HG02763 (cell line): ENCODE results near the gene OR9A4.
"Not testable (repeated sequence)": the region's sequence is repeated elsewhere in the genome, so short reads cannot be mapped to it uniquely, and the experiment has no call there.

Experiments used
- ATAC-seq: cut with Tn5 transposase; IDR thresholded peaks from one replicate; pipeline ENCODE4 v1.9.1; 2021; ENCODE audit warnings: mild to moderate bottlenecking, moderate library complexity; ENCODE audit not compliant: unreplicated experiment

OR9A4 gene

GRCh38 chr7:141916099-141916498, at the start of gene OR9A4:
OR9A4 (plus strand) TSS chr7:141916399; CDS start chr7:141918876, 2,477 bp downstream.
- no peak for ATAC-seq

- no peak for ATAC-seq
Observed at GRCh38 chr7:141866974-141867373, 49.2 kb upstream of the OR9A4 start.

- ATAC-seq, result no peak
Observed at GRCh38 chr7:141872931-141873330, 43.3 kb upstream of the OR9A4 start.

GRCh38 chr7:141874787-141875186, 41.4 kb upstream of the OR9A4 start:
- no peak for ATAC-seq

GRCh38 chr7:141875453-141875852, 40.7 kb upstream of the OR9A4 start:
- no peak for ATAC-seq

GRCh38 chr7:141876371-141876770, 39.8 kb upstream of the OR9A4 start:
- no peak for ATAC-seq

GRCh38 chr7:141877365-141877764, 38.8 kb upstream of the OR9A4 start:
- no peak for ATAC-seq

- ATAC-seq, result no peak
Observed at GRCh38 chr7:141880960-141881359, 35.2 kb upstream of the OR9A4 start.

GRCh38 chr7:141884539-141885225, 31.5 kb upstream of the OR9A4 start:
- ATAC-seq, result no peak

GRCh38 chr7:141889321-141889720, 26.9 kb upstream of the OR9A4 start:
- no peak for ATAC-seq

- no peak for ATAC-seq
Observed at GRCh38 chr7:141891336-141891735, 24.9 kb upstream of the OR9A4 start.

- not testable (repeated sequence) for ATAC-seq
Observed at GRCh38 chr7:141899366-141899765, 16.8 kb upstream of the OR9A4 start.

- ATAC-seq, result no peak
Observed at GRCh38 chr7:141906285-141906684, 9.9 kb upstream of the OR9A4 start.

- ATAC-seq, result no peak
Observed at GRCh38 chr7:141911391-141911790, 4.8 kb upstream of the OR9A4 start.

- no peak for ATAC-seq
Observed at GRCh38 chr7:141915565-141915964, 634 bp upstream of the OR9A4 start.

GRCh38 chr7:141920281-141920680, 4.1 kb downstream of the OR9A4 start:
- ATAC-seq, result no peak

GRCh38 chr7:141928146-141928844, 12.1 kb downstream of the OR9A4 start:
- no peak for ATAC-seq

GRCh38 chr7:141928845-141929195, 12.6 kb downstream of the OR9A4 start:
- no peak for ATAC-seq

- ATAC-seq, result no peak
Observed at GRCh38 chr7:141930211-141930610, 14.0 kb downstream of the OR9A4 start.

- ATAC-seq, result no peak
Observed at GRCh38 chr7:141941075-141941474, 24.9 kb downstream of the OR9A4 start.

- no peak for ATAC-seq
Observed at GRCh38 chr7:141943846-141944245, 27.6 kb downstream of the OR9A4 start.

- ATAC-seq, result no peak
Observed at GRCh38 chr7:141944811-141945210, 28.6 kb downstream of the OR9A4 start.

- ATAC-seq, result no peak
Observed at GRCh38 chr7:141945356-141945755, 29.2 kb downstream of the OR9A4 start.
